CD8-positive, alpha-beta memory T cell (primary cell): ENCODE results near the gene PIEZO1. TPM values are rescaled to one million over a fixed set of nuclear protein-coding genes. Genes with fewer than 3 reads are reported as not detected.

ENCODE experiments used
- CTCF ChIA-PET: fragments of 350-600 bp; sonication (Branson Sonifier 250); formaldehyde crosslinking; loops from one replicate; lab custom pipeline; 2021; ENCODE audit warnings: antibody characterized with exemption; lab: Charles Lee
- POLR2A ChIA-PET: fragments of 350-600 bp; sonication (Branson Sonifier 250); formaldehyde crosslinking; loops from one replicate; lab custom pipeline; 2021; ENCODE audit warnings: antibody characterized with exemption; lab: Charles Lee
- DNase-seq, 5 donors: peaks; one replicate each; pipeline versions ENCODE4 v3.0.0 to v3.0.0-alpha.2; 2020 to 2022; ENCODE audit warnings: mixed read lengths in 1 of 5
- H3K27ac ChIP-seq: one replicate; pipeline ENCODE4 v1.7.0; 2013; ENCODE audit warnings: low read depth, mild to moderate bottlenecking, low read length, moderate library complexity
- H3K27me3 ChIP-seq: 2 replicates; pipeline ENCODE4 v1.7.0; 2013; ENCODE audit warnings: low read length, mild to moderate bottlenecking; ENCODE audit not compliant: insufficient read depth, poor library complexity, severe bottlenecking
- H3K36me3 ChIP-seq: 2 replicates; pipeline ENCODE4 v1.7.0; 2013; ENCODE audit warnings: mild to moderate bottlenecking, low read length, moderate library complexity; ENCODE audit not compliant: insufficient read depth
- H3K4me1 ChIP-seq: 2 replicates; pipeline ENCODE4 v1.7.0; 2013; ENCODE audit warnings: mild to moderate bottlenecking, low read length, moderate library complexity; ENCODE audit not compliant: insufficient read depth
- H3K4me3 ChIP-seq: 2 replicates; pipeline ENCODE4 v1.7.0; 2013; ENCODE audit warnings: mild to moderate bottlenecking, low read length
- H3K9me3 ChIP-seq: 2 replicates; pipeline ENCODE4 v1.7.0; 2013; ENCODE audit warnings: mild to moderate bottlenecking, low read length
- H3K27ac Mint-ChIP-seq, 8 donors: one replicate each; pipeline ENCODE4 v1.8.0; 2020 to 2021; ENCODE audit warnings: mixed read lengths in 8 of 8, mild to moderate bottlenecking in 6 of 8, inconsistent platforms in 3 of 8, moderate library complexity in 3 of 8
- H3K27me3 Mint-ChIP-seq, 2 donors: one replicate each; pipeline ENCODE4 v1.8.0; 2020 to 2021; ENCODE audit warnings: mixed read lengths in 2 of 2, mild to moderate bottlenecking in 1 of 2, moderate library complexity in 1 of 2
- H3K36me3 Mint-ChIP-seq, 3 donors: one replicate each; pipeline ENCODE4 v1.8.0; 2020 to 2021; ENCODE audit warnings: mixed read lengths in 3 of 3, inconsistent platforms in 1 of 3, mild to moderate bottlenecking in 1 of 3
- H3K4me1 Mint-ChIP-seq, 3 donors: one replicate each; pipeline ENCODE4 v1.8.0; 2020 to 2021; ENCODE audit warnings: mixed read lengths in 3 of 3, inconsistent platforms in 1 of 3, mild to moderate bottlenecking in 1 of 3
- H3K4me3 Mint-ChIP-seq, 7 donors: one replicate each; pipeline ENCODE4 v1.8.0; 2020 to 2021; ENCODE audit warnings: mixed read lengths in 7 of 7, mild to moderate bottlenecking in 6 of 7, moderate library complexity in 4 of 7, inconsistent platforms in 2 of 7
- H3K9me3 Mint-ChIP-seq, 5 donors: one replicate each; pipeline ENCODE4 v1.8.0; 2020 to 2022; ENCODE audit warnings: mixed read lengths in 5 of 5, mild to moderate bottlenecking in 3 of 5, moderate library complexity in 2 of 5, inconsistent platforms in 1 of 5
- polyA plus RNA-seq: library from polyadenylated mRNA; unstranded; fragments of 300-500 nt; fragmentation: Illumina TruSeq; gene quantifications from one replicate; pipeline ENCODE4 v1.2.3, GENCODE V29; 2021
- total RNA-seq, 2 experiments: library from RNA; stranded (reverse); gene quantifications; one replicate each; pipeline ENCODE4 v1.2.3, GENCODE V29; 2021

The PIEZO1 gene
- total and polyA plus RNA-seq, 3 experiments from 2014 or later, result 58.4 to 230 (median 215) TPM

GRCh38 chr16:88701581-88702370, 83.2 kb downstream of the PIEZO1 start:
- Histone ChIP-seq H3K36me3 (peaks cover 25% of the 10 kb centered on the region), H3K27ac (peak overlapping the region; percentile 93), H3K9me3 (no peaks in the 10 kb centered on the region), H3K27me3 (no peaks in the 10 kb centered on the region), H3K4me3 (peak overlapping the region; percentile 97), H3K4me1 (peaks cover 80% of the 10 kb centered on the region)
- H3K4me3 Mint-ChIP-seq, result peak overlapping the region; percentile 94 to 97 (median 96)
- peaks cover 40 to 64% (median 55%) of the 10 kb centered on the region in 3 donors for H3K4me1 Mint-ChIP-seq
- ChIA-PET POLR2A (interaction anchor here (0.7 to 4.2 kb wide), 16 partner anchors 10 to 131 kb away, joined by 3 to 26 read pairs (median 4); partner anchors contain the start of genes CYBA, IL17C, MVD and ZC3H18), CTCF (interaction anchor here (0.9 to 5.9 kb wide), 11 partner anchors 14 to 156 kb away, joined by 3 to 29 read pairs (median 5); partner anchors contain the start of gene CDT1)
- H3K27ac Mint-ChIP-seq, result peak overlapping the region; percentile 76 to 100 (median 99)
- H3K27me3 Mint-ChIP-seq, result peaks cover 0 to 4% of the 10 kb centered on the region in 2 donors
- no peaks in the 10 kb centered on the region for H3K9me3 Mint-ChIP-seq
- peaks cover 0 to 76% (median 0%) of the 10 kb centered on the region in 3 donors for H3K36me3 Mint-ChIP-seq
- peak in 1 of 5 donors; percentile 38 for DNase-seq

- H3K4me1 ChIP-seq, result peaks cover 78% of the 10 kb centered on the region
- DNase-seq, result peak; percentile 93 to 98 (median 96)
- no peaks in the 10 kb centered on the region for H3K27me3 ChIP-seq
- peaks cover 0 to 83% (median 0%) of the 10 kb centered on the region in 3 donors for H3K36me3 Mint-ChIP-seq
- H3K9me3 Mint-ChIP-seq, result no peaks in the 10 kb centered on the region
- H3K27ac Mint-ChIP-seq, result peak overlapping the region; percentile 92 to 100 (median 99)
- H3K27ac ChIP-seq, result peak overlapping the region; percentile 93
- H3K4me3 Mint-ChIP-seq, result peak overlapping the region; percentile 94 to 97 (median 96)
- ChIA-PET POLR2A (interaction anchor here (0.7 to 4.2 kb wide), 12 partner anchors 9 to 130 kb away, joined by 3 to 26 read pairs (median 6); partner anchors contain the start of genes CYBA, IL17C, MVD and ZC3H18), CTCF (interaction anchor here (0.8 to 5.9 kb wide), 14 partner anchors 13 to 157 kb away, joined by 3 to 29 read pairs (median 4); partner anchors contain the start of gene CDT1)
- peaks cover 33% of the 10 kb centered on the region for H3K36me3 ChIP-seq
- H3K9me3 ChIP-seq, result no peaks in the 10 kb centered on the region
- peaks cover 0 to 4% of the 10 kb centered on the region in 2 donors for H3K27me3 Mint-ChIP-seq
- peaks cover 39 to 64% (median 55%) of the 10 kb centered on the region in 3 donors for H3K4me1 Mint-ChIP-seq
- peak overlapping the region; percentile 97 for H3K4me3 ChIP-seq
Measured at GRCh38 chr16:88700636-88701482, 84.2 kb downstream of the PIEZO1 start.

DNA sequence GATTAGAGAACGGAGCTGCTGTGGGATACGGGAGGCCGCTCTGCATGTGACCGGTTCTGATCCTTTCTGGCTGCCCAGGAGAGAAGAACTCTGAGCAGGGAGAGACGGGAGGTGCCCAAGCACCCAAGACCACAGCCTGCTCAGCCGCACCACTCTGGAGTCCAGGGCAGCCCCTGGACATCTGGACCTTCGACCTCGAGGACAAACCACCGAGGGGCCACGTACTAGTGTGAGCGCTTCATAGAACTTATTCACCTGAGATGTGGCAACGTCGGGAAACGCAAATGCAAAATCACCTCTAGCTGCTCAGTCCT, 84.7 kb downstream of the PIEZO1 start:
- Histone ChIP-seq H3K27me3 (no peaks in the 10 kb centered on the region), H3K4me3 (peak overlapping the region; percentile 97), H3K4me1 (peaks cover 76% of the 10 kb centered on the region), H3K36me3 (peaks cover 33% of the 10 kb centered on the region), H3K9me3 (no peaks in the 10 kb centered on the region), H3K27ac (peak overlapping the region; percentile 93)
- Mint-ChIP-seq H3K27ac (peak overlapping the region; percentile 92 to 100 (median 99)), H3K36me3 (peaks cover 0 to 86% (median 0%) of the 10 kb centered on the region in 3 donors), H3K4me1 (peaks cover 37 to 62% (median 53%) of the 10 kb centered on the region in 3 donors), H3K4me3 (peak overlapping the region; percentile 94 to 97 (median 96)), H3K9me3 (no peaks in the 10 kb centered on the region), H3K27me3 (peaks cover 0 to 4% of the 10 kb centered on the region in 2 donors)
- CTCF ChIA-PET, result interaction anchor here (0.8 to 5.9 kb wide), 7 partner anchors 13 to 93 kb away, joined by 3 to 29 read pairs (median 4); no protein-coding TSS in a partner anchor
- POLR2A ChIA-PET, result interaction anchor here (0.7 to 4.2 kb wide), 8 partner anchors 9 to 130 kb away, joined by 3 to 26 read pairs (median 8); partner anchors contain the start of genes CYBA, MVD and ZC3H18
- DNase-seq, result no peak

DNA sequence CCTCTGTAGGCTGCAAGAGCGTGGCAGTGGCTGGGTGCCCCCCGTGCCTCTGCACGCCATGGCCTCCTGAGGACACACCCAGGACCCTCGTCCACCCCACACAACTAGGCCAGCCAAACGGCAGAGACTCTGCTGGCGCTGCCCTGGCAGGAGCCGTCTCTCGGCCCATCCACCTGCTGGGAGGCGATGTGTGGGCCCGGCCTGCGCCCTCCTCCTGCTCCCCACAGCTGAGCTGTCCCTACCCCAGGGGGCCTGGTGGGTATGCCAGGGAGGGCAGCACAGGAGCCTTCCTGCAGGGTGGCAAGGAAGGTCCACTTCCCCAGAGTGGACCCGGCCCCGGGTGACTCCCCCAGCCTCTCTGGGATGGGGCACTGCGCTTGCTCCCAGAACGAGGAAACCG, 85.8 kb downstream of the PIEZO1 start:
- Histone ChIP-seq H3K4me3 (no peak overlapping the region), H3K27ac (no peak overlapping the region), H3K4me1 (peaks cover 65% of the 10 kb centered on the region), H3K9me3 (no peaks in the 10 kb centered on the region), H3K27me3 (no peaks in the 10 kb centered on the region), H3K36me3 (peaks cover 33% of the 10 kb centered on the region)
- POLR2A ChIA-PET, result no interaction called here
- peak overlapping the region in 2 of 7 donors; percentile 13 to 97 for H3K4me3 Mint-ChIP-seq
- peaks cover 0 to 4% of the 10 kb centered on the region in 2 donors for H3K27me3 Mint-ChIP-seq
- peaks cover 26 to 60% (median 46%) of the 10 kb centered on the region in 3 donors for H3K4me1 Mint-ChIP-seq
- CTCF ChIA-PET, result interaction anchor here (5.9 kb wide), 1 partner anchor 18 kb away, joined by 29 read pairs; no protein-coding TSS in a partner anchor
- no peak for DNase-seq
- H3K27ac Mint-ChIP-seq, result peak overlapping the region in 2 of 8 donors; percentile 99
- H3K9me3 Mint-ChIP-seq, result no peaks in the 10 kb centered on the region
- H3K36me3 Mint-ChIP-seq, result peaks cover 0 to 82% (median 0%) of the 10 kb centered on the region in 3 donors

DNA sequence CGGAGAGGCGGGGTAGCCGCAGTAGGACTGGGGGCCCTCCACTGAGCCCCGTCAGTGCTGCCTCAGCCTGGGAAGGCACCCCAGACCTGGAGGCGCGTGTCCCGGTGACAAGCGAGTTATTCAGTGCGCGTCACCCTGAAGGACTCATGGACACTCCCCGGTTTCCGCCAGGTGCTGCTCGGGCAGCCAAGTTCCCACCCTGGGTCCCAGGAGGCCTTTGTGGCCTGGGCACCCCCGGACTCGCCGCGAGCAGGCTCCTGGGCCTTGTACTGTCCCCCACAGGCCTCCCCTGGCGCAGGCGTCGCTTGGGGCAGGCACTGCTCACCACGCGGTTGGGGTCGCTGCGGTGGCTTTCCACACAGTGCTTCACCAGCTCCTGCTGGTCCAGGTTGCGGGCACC, 86.4 kb downstream of the PIEZO1 start:
- H3K36me3 Mint-ChIP-seq, result peaks cover 0 to 77% (median 0%) of the 10 kb centered on the region in 3 donors
- peak overlapping the region in 5 of 8 donors; percentile 60 to 99 (median 73) for H3K27ac Mint-ChIP-seq
- peaks cover 21 to 58% (median 42%) of the 10 kb centered on the region in 3 donors for H3K4me1 Mint-ChIP-seq
- CTCF ChIA-PET, result interaction anchor here (1.0 to 5.9 kb wide), 2 partner anchors 11 to 17 kb away, joined by 4 to 29 read pairs; no protein-coding TSS in a partner anchor
- H3K27me3 Mint-ChIP-seq, result peaks cover 0 to 4% of the 10 kb centered on the region in 2 donors
- DNase-seq, result peak in 1 of 5 donors; percentile 17
- no peaks in the 10 kb centered on the region for H3K27me3 ChIP-seq
- H3K27ac ChIP-seq, result no peak overlapping the region
- H3K9me3 Mint-ChIP-seq, result no peaks in the 10 kb centered on the region
- POLR2A ChIA-PET, result no interaction called here
- peak overlapping the region in 2 of 7 donors; percentile 13 to 27 for H3K4me3 Mint-ChIP-seq
- peaks cover 60% of the 10 kb centered on the region for H3K4me1 ChIP-seq
- H3K4me3 ChIP-seq, result no peak overlapping the region
- H3K9me3 ChIP-seq, result no peaks in the 10 kb centered on the region
- peaks cover 33% of the 10 kb centered on the region for H3K36me3 ChIP-seq

- ChIA-PET POLR2A (no interaction called here), CTCF (interaction anchor here (1.0 to 5.9 kb wide), 3 partner anchors 10 to 35 kb away, joined by 3 to 29 read pairs (median 4); partner anchors contain the start of gene MVD)
Measured at GRCh38 chr16:88697831-88698615, 87.0 kb downstream of the PIEZO1 start.

More at GRCh38 chr16:88697831-88698615, 87.0 kb downstream of the PIEZO1 start:
- no peaks in the 10 kb centered on the region for H3K9me3 ChIP-seq
- Mint-ChIP-seq H3K4me1 (peaks cover 22 to 56% (median 37%) of the 10 kb centered on the region in 3 donors), H3K9me3 (no peaks in the 10 kb centered on the region), H3K36me3 (peaks cover 0 to 71% (median 0%) of the 10 kb centered on the region in 3 donors), H3K27ac (peak overlapping the region in 5 of 8 donors; percentile 60 to 99 (median 73)), H3K27me3 (peaks cover 0 to 2% of the 10 kb centered on the region in 2 donors), H3K4me3 (peak overlapping the region in 5 of 7 donors; percentile 8 to 82 (median 24))
- H3K4me1 ChIP-seq, result peaks cover 56% of the 10 kb centered on the region
- H3K36me3 ChIP-seq, result peaks cover 33% of the 10 kb centered on the region
- DNase-seq, result peak in 1 of 5 donors; percentile 41
- H3K4me3 ChIP-seq, result no peak overlapping the region
- H3K27me3 ChIP-seq, result no peaks in the 10 kb centered on the region
- H3K27ac ChIP-seq, result no peak overlapping the region
